22Rv1 (cell line): ENCODE data around the gene BLOC1S5.

Source experiments
- H3K27ac ChIP-seq: fragments of 450-650 bp; 2 replicates; pipeline ENCODE4 v1.5.1; 2017
- ZFX ChIP-seq: fragments of 450-650 bp; IDR thresholded peaks from 2 replicates; pipeline ENCODE4 v1.6.1; 2017; ENCODE audit warnings: antibody characterized with exemption, borderline replicate concordance
- TF ChIP-seq, protein P1 (sequence below): fragments of 450-650 bp; IDR thresholded peaks from 2 replicates; pipeline ENCODE4 v1.5.1; 2017; ENCODE audit warnings: mild to moderate bottlenecking

The BLOC1S5 gene

DNA sequence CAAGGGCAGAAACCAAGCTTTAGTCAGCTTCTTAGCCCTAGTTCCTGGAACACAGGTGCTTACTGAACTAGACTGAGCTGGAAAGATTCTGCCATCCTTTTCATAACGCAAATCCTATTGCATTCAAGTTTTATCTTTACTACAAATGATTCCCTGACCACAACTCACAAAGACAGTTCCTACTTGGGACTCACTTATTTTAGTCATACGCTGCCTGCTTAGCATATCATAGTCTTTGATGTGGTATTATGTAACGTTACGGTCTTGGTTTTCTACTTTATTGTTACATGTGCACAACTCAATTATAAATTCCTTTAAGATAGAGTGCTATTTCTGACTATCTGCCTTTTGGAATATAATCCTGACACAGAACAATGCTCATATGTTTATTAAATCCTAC is 59.1 kb downstream of the BLOC1S5 start:
- no peak overlapping the region for H3K27ac ChIP-seq
- TF ChIP-seq ZFX = no peak
- TF ChIP-seq, protein P1, sequence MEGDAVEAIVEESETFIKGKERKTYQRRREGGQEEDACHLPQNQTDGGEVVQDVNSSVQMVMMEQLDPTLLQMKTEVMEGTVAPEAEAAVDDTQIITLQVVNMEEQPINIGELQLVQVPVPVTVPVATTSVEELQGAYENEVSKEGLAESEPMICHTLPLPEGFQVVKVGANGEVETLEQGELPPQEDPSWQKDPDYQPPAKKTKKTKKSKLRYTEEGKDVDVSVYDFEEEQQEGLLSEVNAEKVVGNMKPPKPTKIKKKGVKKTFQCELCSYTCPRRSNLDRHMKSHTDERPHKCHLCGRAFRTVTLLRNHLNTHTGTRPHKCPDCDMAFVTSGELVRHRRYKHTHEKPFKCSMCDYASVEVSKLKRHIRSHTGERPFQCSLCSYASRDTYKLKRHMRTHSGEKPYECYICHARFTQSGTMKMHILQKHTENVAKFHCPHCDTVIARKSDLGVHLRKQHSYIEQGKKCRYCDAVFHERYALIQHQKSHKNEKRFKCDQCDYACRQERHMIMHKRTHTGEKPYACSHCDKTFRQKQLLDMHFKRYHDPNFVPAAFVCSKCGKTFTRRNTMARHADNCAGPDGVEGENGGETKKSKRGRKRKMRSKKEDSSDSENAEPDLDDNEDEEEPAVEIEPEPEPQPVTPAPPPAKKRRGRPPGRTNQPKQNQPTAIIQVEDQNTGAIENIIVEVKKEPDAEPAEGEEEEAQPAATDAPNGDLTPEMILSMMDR = no peak

DNA sequence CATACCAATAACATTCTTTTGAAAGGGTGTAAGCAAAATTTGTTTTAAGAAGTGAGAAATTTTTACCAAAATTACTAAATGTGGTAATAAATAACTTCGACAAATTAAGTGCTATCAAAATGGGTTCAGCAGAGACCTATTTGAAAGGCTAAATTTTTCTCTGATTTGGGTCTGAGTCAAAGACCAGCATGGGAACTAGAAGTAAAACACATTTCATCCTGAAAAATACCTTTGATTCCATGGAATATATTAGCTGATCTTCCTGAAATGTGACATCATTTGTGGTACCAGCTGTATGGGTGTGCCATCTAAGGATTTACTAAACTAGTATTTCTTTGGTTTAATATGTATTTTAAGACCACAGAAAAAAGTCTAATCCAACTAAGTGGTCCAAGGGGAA is 63.6 kb downstream of the BLOC1S5 start:
- no peak overlapping the region for H3K27ac ChIP-seq
- TF ChIP-seq ZFX = no peak
- TF ChIP-seq, protein P1 = no peak

DNA sequence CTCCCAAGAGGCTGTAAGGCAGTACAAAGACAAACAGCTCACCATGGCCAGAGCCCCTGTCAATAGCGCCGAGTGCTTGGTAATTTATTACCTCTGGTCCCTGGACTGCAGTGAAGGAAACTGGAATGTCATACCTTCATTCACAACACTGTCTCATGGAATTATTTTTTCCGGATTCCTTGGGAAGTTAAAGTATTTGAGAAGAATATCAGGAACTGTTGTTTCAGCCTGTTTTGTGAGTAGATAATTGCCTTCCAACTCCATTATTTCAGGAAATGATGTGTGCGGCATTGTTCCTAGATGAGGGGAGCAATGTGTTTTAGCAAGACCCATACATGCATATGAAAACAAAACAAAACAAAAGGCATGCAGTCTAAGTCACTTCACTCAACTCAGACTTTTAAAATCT is 64.0 kb downstream of the BLOC1S5 start:
- TF ChIP-seq, protein P1 = no peak
- TF ChIP-seq ZFX = no peak
- H3K27ac ChIP-seq = no peak overlapping the region

DNA sequence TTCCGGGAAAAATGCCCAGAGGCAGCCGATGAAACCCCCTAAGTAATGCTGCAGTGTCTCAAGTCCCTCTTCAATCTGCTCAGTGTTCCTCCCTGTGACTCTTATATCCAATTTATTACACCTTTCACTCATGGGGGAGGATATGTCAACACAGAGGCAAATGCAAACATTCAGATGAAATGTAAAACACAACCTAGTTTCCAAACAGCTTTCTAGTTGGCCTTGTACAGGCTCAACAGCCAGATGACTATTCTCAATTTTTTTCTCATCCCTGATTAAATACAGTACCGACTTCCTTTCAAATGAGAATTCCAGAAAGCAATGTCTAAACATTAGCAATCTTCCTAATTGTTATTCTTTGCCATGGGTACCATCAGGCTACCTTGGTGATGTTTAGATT is 65.0 kb downstream of the BLOC1S5 start:
- no peak overlapping the region for H3K27ac ChIP-seq
- TF ChIP-seq ZFX = no peak
- TF ChIP-seq, protein P1 = no peak

DNA sequence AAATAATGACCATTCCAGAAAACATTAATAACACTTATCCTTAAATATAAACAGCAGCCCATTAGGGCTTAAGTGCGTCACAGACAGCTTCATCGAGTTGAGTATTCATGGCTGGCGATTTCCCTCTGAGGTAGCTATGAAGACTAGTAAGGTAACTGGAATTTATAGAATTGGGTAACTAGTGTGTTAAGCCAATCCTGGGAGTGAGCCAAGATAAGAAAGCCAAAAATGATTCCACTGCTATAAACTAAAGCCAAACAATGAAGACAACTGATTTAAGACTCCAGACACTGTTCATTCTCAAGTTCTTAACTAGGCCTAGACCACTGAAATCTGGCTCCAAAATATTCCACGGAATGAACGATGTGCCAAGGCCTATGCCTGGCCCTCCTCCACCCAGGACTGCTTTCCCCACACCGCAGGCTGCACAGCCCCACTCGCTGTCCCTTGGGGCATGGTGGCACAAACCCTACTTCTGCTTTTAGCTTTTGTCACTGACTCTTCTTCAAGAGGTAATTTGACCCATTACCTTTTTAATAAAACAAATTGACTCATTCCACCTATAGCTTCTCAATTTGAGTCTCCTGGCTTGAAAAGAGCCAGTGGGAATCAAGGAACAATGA is 66.0 kb downstream of the BLOC1S5 start:
- no peak overlapping the region for H3K27ac ChIP-seq
- TF ChIP-seq, protein P1 = no peak
- no peak for TF ChIP-seq ZFX

DNA sequence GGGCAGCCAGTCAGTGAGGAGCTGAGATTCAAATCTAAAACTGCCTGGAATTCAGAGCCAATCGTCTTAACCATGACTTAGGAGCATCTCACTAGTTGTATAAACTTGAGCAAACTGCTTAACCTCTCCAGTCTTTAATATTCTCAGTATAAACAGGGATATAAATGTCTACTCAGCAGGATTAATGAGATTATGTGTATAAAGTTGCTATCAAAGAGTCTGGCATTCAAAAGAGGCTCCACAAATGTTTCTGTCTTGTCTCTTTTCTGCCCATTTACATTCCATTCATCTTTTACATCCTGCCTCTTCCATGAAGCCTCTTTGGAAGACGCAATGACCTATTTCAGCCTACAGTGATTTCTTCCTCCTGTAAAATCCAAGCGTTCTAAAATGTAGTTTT is 66.9 kb downstream of the BLOC1S5 start:
- H3K27ac ChIP-seq = no peak overlapping the region
- TF ChIP-seq, protein P1 = no peak
- TF ChIP-seq ZFX = no peak

DNA sequence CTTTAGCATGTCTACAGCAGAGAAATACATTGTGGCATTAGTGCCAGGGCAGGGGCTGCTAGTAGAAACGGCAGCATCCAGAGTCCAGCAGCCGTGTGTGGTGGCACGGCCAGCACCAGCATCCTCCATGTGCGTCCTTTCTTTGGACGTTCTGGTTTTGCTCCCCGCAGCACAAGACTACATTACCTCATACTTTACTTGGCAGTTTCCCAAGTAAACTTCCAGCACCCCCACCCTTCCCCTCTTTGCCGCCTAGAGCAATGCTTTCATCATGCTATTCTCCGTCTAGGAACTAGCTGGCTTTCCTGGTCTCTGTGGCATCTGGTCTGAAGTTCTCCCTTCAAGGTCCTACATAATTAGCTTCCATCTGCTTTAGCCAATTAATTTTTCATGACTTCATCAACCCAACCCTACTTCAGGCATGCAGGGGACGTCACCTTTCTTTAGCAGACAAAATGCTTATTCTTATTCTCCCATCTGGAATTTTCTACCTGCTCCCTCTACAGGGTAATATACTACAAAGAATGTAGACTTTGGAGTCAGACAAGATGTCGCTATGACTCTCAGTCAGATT is 67.6 kb downstream of the BLOC1S5 start:
- TF ChIP-seq, protein P1 = no peak
- no peak for TF ChIP-seq ZFX

More for the DNA sequence above, 67.6 kb downstream of the BLOC1S5 start:
- H3K27ac ChIP-seq = no peak overlapping the region
